Measurements from ENCODE around the gene GLB1L2. TPM values are rescaled to one million over a fixed set of nuclear protein-coding genes. Genes with fewer than 3 reads are reported as not detected.

The GLB1L2 gene
- total RNA-seq, 1 donor from 2014 or later, result 0.30 TPM

DNA sequence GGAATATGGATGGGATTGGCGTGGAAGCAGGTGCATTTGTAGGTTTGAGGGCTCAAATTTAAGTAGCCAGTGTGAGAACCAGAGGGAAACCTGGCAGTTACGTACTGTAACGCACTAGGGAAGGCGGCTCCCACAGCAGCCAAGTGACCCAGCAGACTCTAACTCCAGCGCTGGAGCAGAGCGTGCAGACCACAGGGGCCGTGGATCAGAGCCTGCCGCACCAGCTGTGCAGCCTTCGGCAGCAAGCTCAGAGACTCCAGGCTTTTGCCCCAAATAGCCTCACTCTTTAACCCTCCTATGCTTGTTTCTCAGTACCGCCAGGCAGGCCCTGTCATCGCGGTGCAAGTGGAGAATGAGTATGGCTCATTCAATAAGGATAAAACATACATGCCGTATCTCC, 43.3 kb upstream of the GLB1L2 start:
- intact Hi-C loops (cut with micrococcal nuclease), result no loop called here
- no peak for DNase-seq
- H3K36me3 ChIP-seq, result no peaks in the 10 kb centered on the region
- TF ChIP-seq, protein P1, sequence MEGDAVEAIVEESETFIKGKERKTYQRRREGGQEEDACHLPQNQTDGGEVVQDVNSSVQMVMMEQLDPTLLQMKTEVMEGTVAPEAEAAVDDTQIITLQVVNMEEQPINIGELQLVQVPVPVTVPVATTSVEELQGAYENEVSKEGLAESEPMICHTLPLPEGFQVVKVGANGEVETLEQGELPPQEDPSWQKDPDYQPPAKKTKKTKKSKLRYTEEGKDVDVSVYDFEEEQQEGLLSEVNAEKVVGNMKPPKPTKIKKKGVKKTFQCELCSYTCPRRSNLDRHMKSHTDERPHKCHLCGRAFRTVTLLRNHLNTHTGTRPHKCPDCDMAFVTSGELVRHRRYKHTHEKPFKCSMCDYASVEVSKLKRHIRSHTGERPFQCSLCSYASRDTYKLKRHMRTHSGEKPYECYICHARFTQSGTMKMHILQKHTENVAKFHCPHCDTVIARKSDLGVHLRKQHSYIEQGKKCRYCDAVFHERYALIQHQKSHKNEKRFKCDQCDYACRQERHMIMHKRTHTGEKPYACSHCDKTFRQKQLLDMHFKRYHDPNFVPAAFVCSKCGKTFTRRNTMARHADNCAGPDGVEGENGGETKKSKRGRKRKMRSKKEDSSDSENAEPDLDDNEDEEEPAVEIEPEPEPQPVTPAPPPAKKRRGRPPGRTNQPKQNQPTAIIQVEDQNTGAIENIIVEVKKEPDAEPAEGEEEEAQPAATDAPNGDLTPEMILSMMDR (IDR thresholded peaks at IDR 0.05; ENCODE audit: borderline replicate concordance), result no peak
- H3K9me3 ChIP-seq (replicated peaks), result no peaks in the 10 kb centered on the region
- no peaks in the 10 kb centered on the region for H3K4me1 ChIP-seq
- no peak overlapping the region for H3K4me3 ChIP-seq
- no peak overlapping the region for H3K27ac ChIP-seq (replicated peaks)
- H3K27me3 ChIP-seq (ENCODE audit: low read depth), result peaks cover 26% of the 10 kb centered on the region

DNA sequence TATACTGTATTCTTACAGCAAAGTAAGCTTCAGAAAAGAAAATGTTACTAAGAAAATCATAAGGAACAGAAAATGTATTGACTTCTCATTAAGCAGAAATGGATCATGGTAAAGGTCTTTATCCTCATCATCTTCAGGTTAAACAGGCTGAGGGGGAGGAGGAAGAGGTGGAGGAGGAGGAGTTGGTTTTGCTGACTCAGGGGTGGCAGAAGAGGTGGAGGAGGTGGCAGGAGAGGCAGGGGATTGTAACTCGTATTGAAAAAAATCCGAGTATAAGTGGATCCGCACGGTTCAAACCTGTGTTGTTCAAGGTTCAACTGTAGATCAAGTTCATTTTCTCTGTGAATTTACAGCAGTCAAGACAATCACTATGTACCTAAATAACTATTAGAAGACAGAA, 42.6 kb upstream of the GLB1L2 start:
- H3K27me3 ChIP-seq (ENCODE audit: low read depth), result peaks cover 25% of the 10 kb centered on the region
- intact Hi-C loops (cut with micrococcal nuclease), result no loop called here
- no peak overlapping the region for H3K4me3 ChIP-seq
- H3K27ac ChIP-seq (replicated peaks), result no peak overlapping the region
- DNase-seq, result no peak
- no peaks in the 10 kb centered on the region for H3K36me3 ChIP-seq
- TF ChIP-seq, protein P1 (IDR thresholded peaks at IDR 0.05; ENCODE audit: borderline replicate concordance), result no peak
- H3K9me3 ChIP-seq (replicated peaks), result no peaks in the 10 kb centered on the region
- H3K4me1 ChIP-seq, result no peaks in the 10 kb centered on the region

DNA sequence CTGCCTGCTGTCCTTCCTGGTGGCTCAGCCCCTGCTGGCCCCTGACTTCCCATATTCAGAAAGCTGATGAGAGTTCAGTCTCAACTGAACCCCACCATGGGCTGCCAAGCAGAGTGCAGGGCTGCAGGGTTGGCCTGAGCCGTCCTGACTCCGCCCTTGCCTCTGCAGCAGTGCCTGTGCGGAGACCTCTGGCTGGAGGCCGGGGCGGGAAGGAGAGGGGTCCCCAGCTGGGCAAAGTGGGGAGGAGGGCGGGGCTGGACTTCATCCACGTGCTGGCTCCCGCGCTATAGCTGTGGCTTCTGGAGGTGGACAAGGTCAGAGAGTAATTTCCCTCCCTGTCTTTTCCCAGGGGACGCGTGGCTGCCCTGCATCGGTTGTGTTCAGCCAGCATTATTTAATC, 42.0 kb upstream of the GLB1L2 start:
- Histone ChIP-seq H3K36me3 (no peaks in the 10 kb centered on the region), H3K4me3 (no peak overlapping the region), H3K4me1 (no peaks in the 10 kb centered on the region), H3K27me3 (ENCODE audit: low read depth) (peaks cover 25% of the 10 kb centered on the region), H3K9me3 (replicated peaks) (no peaks in the 10 kb centered on the region), H3K27ac (replicated peaks) (no peak overlapping the region)
- intact Hi-C loops (cut with micrococcal nuclease), result no loop called here
- DNase-seq, result no peak
- TF ChIP-seq, protein P1 (IDR thresholded peaks at IDR 0.05; ENCODE audit: borderline replicate concordance), result no peak

DNA sequence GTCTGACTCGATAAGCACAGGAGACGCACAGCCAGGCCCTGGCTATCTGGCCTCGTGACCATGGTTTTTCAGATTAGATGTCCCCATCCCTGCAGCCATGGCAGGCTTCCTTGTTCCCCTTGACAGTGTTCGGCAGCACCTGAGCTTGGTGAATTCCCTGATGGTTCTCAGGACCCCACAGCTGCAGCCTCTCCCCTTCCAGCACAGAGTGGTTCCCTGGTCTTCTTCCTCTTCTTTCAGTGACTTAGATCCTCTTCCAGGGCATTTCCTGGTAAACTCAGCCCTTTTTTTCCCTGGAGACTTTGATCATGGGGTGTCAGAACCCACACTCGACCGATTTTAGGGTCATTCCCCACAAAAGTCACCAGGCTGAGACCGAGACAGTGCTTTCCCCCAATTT, 41.1 kb upstream of the GLB1L2 start:
- no peak for DNase-seq
- intact Hi-C loops (cut with micrococcal nuclease), result no loop called here
- no peak overlapping the region for H3K27ac ChIP-seq (replicated peaks)
- TF ChIP-seq, protein P1 (IDR thresholded peaks at IDR 0.05; ENCODE audit: borderline replicate concordance), result no peak
- no peak overlapping the region for H3K4me3 ChIP-seq
- peaks cover 25% of the 10 kb centered on the region for H3K27me3 ChIP-seq (ENCODE audit: low read depth)
- no peaks in the 10 kb centered on the region for H3K36me3 ChIP-seq
- no peaks in the 10 kb centered on the region for H3K9me3 ChIP-seq (replicated peaks)
- H3K4me1 ChIP-seq, result no peaks in the 10 kb centered on the region

DNA sequence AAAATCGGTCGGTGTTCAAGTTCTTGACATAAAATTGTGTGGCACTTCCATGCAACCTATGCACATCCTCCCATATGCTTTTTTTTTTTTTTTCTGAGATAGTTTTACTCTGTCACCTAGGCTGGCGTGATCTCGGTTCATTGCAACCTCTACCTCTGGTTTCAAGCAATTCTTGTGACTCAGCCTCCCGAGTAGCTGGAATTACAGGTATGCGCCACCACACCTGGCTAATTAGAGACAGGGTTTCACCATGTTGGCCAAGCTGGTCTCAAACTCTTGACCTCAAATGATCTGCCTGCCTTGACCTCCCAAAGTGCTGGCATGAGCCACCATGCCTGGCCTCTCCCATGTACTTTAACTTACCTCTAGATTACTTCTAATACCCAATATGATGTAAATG, 40.6 kb upstream of the GLB1L2 start:
- intact Hi-C loops (cut with micrococcal nuclease), result no loop called here
- H3K4me1 ChIP-seq, result no peaks in the 10 kb centered on the region
- no peak overlapping the region for H3K27ac ChIP-seq (replicated peaks)
- no peak overlapping the region for H3K4me3 ChIP-seq
- TF ChIP-seq, protein P1 (IDR thresholded peaks at IDR 0.05; ENCODE audit: borderline replicate concordance), result no peak
- peaks cover 25% of the 10 kb centered on the region for H3K27me3 ChIP-seq (ENCODE audit: low read depth)
- DNase-seq, result no peak
- no peaks in the 10 kb centered on the region for H3K9me3 ChIP-seq (replicated peaks)
- no peaks in the 10 kb centered on the region for H3K36me3 ChIP-seq

DNA sequence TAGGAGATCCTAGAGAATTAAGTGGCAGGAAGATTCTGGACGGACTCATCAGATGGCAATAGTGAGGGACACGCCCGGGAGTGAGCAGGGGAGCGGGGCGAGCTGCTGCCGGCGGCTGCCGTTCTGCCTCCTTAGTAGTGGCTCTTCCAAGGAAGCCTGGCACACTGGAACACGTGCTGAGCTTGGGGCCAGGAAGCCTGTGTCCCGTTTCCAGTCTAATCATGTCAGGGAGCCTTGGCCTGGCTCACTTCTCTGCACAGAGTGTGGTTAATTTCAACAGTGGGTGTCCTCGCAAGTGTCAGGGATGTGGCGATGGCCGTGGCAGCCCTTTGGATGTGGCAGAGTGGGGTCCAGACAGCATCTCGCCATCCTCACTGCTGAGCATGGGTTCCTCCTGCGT, 39.1 kb upstream of the GLB1L2 start:
- Histone ChIP-seq H3K9me3 (replicated peaks) (no peaks in the 10 kb centered on the region), H3K27me3 (ENCODE audit: low read depth) (peaks cover 22% of the 10 kb centered on the region), H3K27ac (replicated peaks) (no peak overlapping the region), H3K36me3 (no peaks in the 10 kb centered on the region), H3K4me3 (no peak overlapping the region), H3K4me1 (no peaks in the 10 kb centered on the region)
- DNase-seq, result no peak
- TF ChIP-seq, protein P1 (IDR thresholded peaks at IDR 0.05; ENCODE audit: borderline replicate concordance), result no peak
- intact Hi-C loops (cut with micrococcal nuclease), result no loop called here

Data from left ventricle myocardium inferior (tissue), 1 donor.